ENCODE data around the gene TAS1R3.
A peak's percentile ranks its signal among the peaks of the same experiment; 100 is the strongest.

The TAS1R3 gene

GRCh38 chr1:1340791-1341548 lies 9.9 kb downstream of the TAS1R3 start:
- DNase-seq = no peak

- DNase-seq = no peak
Measured at GRCh38 chr1:1341549-1342021, 10.5 kb downstream of the TAS1R3 start.

- no peak for DNase-seq
Measured at GRCh38 chr1:1342061-1342562, 11.0 kb downstream of the TAS1R3 start.

- no peak for DNase-seq
Measured at GRCh38 chr1:1342584-1343115, 11.6 kb downstream of the TAS1R3 start.

- DNase-seq = no peak
Measured at GRCh38 chr1:1343811-1344421, 12.8 kb downstream of the TAS1R3 start.

- DNase-seq = no peak
Measured at GRCh38 chr1:1344655-1345361, 13.7 kb downstream of the TAS1R3 start.

GRCh38 chr1:1345384-1345783 lies 14.3 kb downstream of the TAS1R3 start:
- DNase-seq = no peak

- DNase-seq = no peak
Measured at GRCh38 chr1:1345860-1346500, 14.9 kb downstream of the TAS1R3 start.

GRCh38 chr1:1346501-1346890 lies 15.4 kb downstream of the TAS1R3 start:
- DNase-seq = no peak

- DNase-seq = no peak
Measured at GRCh38 chr1:1347026-1347595, 16.0 kb downstream of the TAS1R3 start.

- no peak for DNase-seq
Measured at GRCh38 chr1:1347663-1348419, 16.8 kb downstream of the TAS1R3 start.

GRCh38 chr1:1348420-1349255 lies 17.6 kb downstream of the TAS1R3 start:
- DNase-seq = no peak

GRCh38 chr1:1349256-1350012 lies 18.4 kb downstream of the TAS1R3 start, which contains the start of gene DVL1:
Gene DVL1 (minus strand): TSS chr1:1349418. CDS start chr1:1349065, 353 bp downstream.
- DNase-seq = peak; percentile 60

GRCh38 chr1:1351511-1352427 lies 20.7 kb downstream of the TAS1R3 start:
- no peak for DNase-seq

- DNase-seq = peak; percentile 93
Measured at GRCh38 chr1:1352786-1353388, 21.8 kb downstream of the TAS1R3 start.

GRCh38 chr1:1353389-1354151 lies 22.5 kb downstream of the TAS1R3 start:
- DNase-seq = peak; percentile 59
